Measurements from ENCODE around the gene SAT2. TPM values are rescaled to one million over a fixed set of nuclear protein-coding genes. Genes with fewer than 3 reads are reported as not detected.

Gene SAT2
- polyA plus RNA-seq, 1 donor (not counting 4 experiments of a cell fraction or from before 2014, with no cell fraction given) = 23.5 TPM

DNA sequence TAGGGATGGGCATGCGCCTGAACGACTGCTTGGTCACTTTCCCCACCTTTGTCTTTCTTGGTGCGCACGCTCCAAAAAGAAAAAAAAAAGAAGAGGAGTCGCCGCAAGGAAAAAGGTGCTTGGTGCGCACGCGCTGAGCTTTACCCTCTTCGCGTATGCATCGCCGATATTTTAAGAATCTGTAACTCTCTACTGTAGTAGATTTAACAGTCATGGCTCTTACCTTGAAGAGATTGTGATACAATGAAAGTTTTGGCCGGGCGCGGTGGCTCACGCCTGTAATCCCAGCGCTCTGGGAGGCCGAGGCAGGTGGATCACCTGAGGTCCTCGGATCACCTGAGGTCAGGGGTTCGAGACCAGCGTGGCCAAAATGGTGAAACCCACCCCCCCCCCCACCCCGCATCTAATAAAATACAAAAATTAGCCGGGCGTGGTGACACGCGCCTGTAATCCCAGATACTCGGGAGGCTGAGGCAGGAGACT lies 12.3 kb downstream of the SAT2 start:
- dilution Hi-C loops (cut with MboI; ENCODE audit: extremely low pct_ligation_motif_present, low sequenced_read_pairs) = no loop called here
- H3K9ac ChIP-seq (ENCODE audit: control insufficient read depth, extremely low read depth, insufficient read depth, low read length) = peak overlapping the region; percentile 61
- peak; percentile 36 for FAIRE-seq

DNA sequence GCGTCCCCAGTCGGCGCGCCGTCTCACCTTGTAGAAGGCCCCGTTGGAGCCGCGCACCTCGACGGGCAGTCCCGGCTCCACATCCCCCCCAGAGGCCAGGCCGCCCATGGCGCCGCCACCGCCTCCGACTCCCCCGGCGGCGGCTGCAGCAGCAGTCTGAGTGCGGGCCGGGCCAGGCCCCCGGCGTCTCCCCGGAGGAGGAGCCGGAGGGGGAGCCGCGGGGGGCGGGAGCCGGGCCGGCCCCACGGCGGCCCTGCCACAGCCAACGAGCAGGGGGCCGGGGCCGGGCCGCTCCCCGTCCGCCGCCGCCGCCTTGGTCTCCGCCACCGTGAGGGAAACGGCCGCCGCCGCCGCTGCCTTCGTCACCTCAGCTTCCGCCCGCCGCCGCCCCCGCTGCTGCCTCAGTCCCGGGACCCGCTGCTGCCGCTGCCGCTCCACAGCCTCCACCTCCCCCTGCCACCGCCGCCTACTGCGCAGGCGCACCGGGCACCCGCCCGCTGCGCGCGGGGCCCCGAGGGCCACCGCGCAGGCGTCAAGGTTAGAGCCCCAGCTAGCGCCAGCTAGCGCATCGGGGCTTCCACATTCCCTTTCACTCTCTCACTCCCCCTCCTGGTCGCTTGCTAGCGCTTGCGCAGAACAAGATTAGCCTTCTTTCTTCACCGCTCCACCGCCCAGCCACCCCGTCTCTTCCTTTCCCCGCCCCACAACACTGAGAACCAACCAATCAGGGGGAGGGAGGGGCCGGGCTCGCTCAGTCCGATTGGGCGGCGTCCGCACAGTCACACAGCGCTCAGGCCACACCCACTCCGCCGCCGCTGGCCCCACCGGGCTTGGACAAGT lies 13.0 kb downstream of the SAT2 start, which contains the start of gene FXR2:
Gene FXR2, minus strand, starts transcription at position 473 of the 840 bp plus-strand sequence. Its CDS starts 365 bp downstream, at position 108.
- H3K9ac ChIP-seq (ENCODE audit: control insufficient read depth, extremely low read depth, insufficient read depth, low read length) = peak within 1 kb of the TSS; percentile 87
- TF ChIP-seq, protein P1, sequence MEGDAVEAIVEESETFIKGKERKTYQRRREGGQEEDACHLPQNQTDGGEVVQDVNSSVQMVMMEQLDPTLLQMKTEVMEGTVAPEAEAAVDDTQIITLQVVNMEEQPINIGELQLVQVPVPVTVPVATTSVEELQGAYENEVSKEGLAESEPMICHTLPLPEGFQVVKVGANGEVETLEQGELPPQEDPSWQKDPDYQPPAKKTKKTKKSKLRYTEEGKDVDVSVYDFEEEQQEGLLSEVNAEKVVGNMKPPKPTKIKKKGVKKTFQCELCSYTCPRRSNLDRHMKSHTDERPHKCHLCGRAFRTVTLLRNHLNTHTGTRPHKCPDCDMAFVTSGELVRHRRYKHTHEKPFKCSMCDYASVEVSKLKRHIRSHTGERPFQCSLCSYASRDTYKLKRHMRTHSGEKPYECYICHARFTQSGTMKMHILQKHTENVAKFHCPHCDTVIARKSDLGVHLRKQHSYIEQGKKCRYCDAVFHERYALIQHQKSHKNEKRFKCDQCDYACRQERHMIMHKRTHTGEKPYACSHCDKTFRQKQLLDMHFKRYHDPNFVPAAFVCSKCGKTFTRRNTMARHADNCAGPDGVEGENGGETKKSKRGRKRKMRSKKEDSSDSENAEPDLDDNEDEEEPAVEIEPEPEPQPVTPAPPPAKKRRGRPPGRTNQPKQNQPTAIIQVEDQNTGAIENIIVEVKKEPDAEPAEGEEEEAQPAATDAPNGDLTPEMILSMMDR (optimal IDR thresholded peaks at IDR 0.05 in 1 of 3, IDR thresholded peaks at IDR 0.05 in 1 of 3, conservative IDR thresholded peaks at IDR 0.05 in 1 of 3; ENCODE audit: extremely low read depth in 1 of 3, insufficient read depth in 2 of 3, low read length in 3 of 3) = peak; percentile 49 to 79 (median 61)
- TF ChIP-seq EZH2 (IDR thresholded peaks at IDR 0.05; ENCODE audit: low read length) = no peak
- FAIRE-seq = no peak

More for the DNA sequence above, 12.3 kb downstream of the SAT2 start:
- H4K20me1 ChIP-seq (ENCODE audit: control insufficient read depth, extremely low read depth, insufficient read depth, low read length) = peaks cover 3% of the 10 kb centered on the region
- no peak for DNase-seq (ENCODE audit: low read depth, low spot score)
- H3K4me1 ChIP-seq (ENCODE audit: control insufficient read depth, extremely low read depth, insufficient read depth, low read length) = peaks cover 20% of the 10 kb centered on the region
- no peaks in the 10 kb centered on the region for H3K9me1 ChIP-seq (ENCODE audit: control insufficient read depth, extremely low read depth, insufficient read depth, low read length)
- H2AFZ ChIP-seq (ENCODE audit: control insufficient read depth, low read length) = peak overlapping the region; percentile 83
- H3K4me3 ChIP-seq (ENCODE audit: control insufficient read depth in 2 of 3, extremely low read depth in 1 of 3, insufficient read depth in 2 of 3, low read depth in 1 of 3, low read length in 3 of 3) = peak overlapping the region in 2 of 3 experiments; percentile 25 to 65
- peak overlapping the region; percentile 40 for H3K27ac ChIP-seq (ENCODE audit: control insufficient read depth, insufficient read depth, low read length)
- TF ChIP-seq EZH2 (IDR thresholded peaks at IDR 0.05; ENCODE audit: low read length) = no peak
- TF ChIP-seq, protein P1 (optimal IDR thresholded peaks at IDR 0.05 in 1 of 3, IDR thresholded peaks at IDR 0.05 in 1 of 3, conservative IDR thresholded peaks at IDR 0.05 in 1 of 3; ENCODE audit: extremely low read depth in 1 of 3, insufficient read depth in 2 of 3, low read length in 3 of 3) = no peak
- H3K36me3 ChIP-seq (ENCODE audit: control insufficient read depth in 2 of 2, extremely low read depth in 1 of 2, insufficient read depth in 2 of 2, low read length in 2 of 2) = peaks cover 0 to 5% of the 10 kb centered on the region in 2 experiments
- no peaks in the 10 kb centered on the region for H3K9me3 ChIP-seq (ENCODE audit: control insufficient read depth, low read depth, low read length)
- no peaks in the 10 kb centered on the region for H3K27me3 ChIP-seq (ENCODE audit: control insufficient read depth, extremely low read depth, insufficient read depth, low read length)
- H3K4me2 ChIP-seq (ENCODE audit: control insufficient read depth, extremely low read depth, insufficient read depth, low read depth, low read length) = peak overlapping the region; percentile 58
- H3K79me2 ChIP-seq (ENCODE audit: control insufficient read depth, insufficient read depth, low read length) = peaks cover 41% of the 10 kb centered on the region

More for the DNA sequence above, 13.0 kb downstream of the SAT2 start, which contains the start of gene FXR2:
- no peaks in the 10 kb centered on the region for H3K27me3 ChIP-seq (ENCODE audit: control insufficient read depth, extremely low read depth, insufficient read depth, low read length)
- H3K4me3 ChIP-seq (ENCODE audit: control insufficient read depth in 2 of 3, extremely low read depth in 1 of 3, insufficient read depth in 2 of 3, low read depth in 1 of 3, low read length in 3 of 3) = peak within 1 kb of the TSS; percentile 61 to 88 (median 81)
- H4K20me1 ChIP-seq (ENCODE audit: control insufficient read depth, extremely low read depth, insufficient read depth, low read length) = peaks cover 3% of the 10 kb centered on the region
- no peaks in the 10 kb centered on the region for H3K9me3 ChIP-seq (ENCODE audit: control insufficient read depth, low read depth, low read length)
- peak within 1 kb of the TSS; percentile 83 for H2AFZ ChIP-seq (ENCODE audit: control insufficient read depth, low read length)
- H3K4me2 ChIP-seq (ENCODE audit: control insufficient read depth, extremely low read depth, insufficient read depth, low read depth, low read length) = peak within 1 kb of the TSS; percentile 99
- dilution Hi-C loops (cut with MboI; ENCODE audit: extremely low pct_ligation_motif_present, low sequenced_read_pairs) = no loop called here
- H3K36me3 ChIP-seq (ENCODE audit: control insufficient read depth in 2 of 2, extremely low read depth in 1 of 2, insufficient read depth in 2 of 2, low read length in 2 of 2) = peaks cover 0 to 9% of the 10 kb centered on the region in 2 experiments
- peak within 1 kb of the TSS; percentile 87 for H3K27ac ChIP-seq (ENCODE audit: control insufficient read depth, insufficient read depth, low read length)
- no peaks in the 10 kb centered on the region for H3K9me1 ChIP-seq (ENCODE audit: control insufficient read depth, extremely low read depth, insufficient read depth, low read length)
- H3K79me2 ChIP-seq (ENCODE audit: control insufficient read depth, insufficient read depth, low read length) = peaks cover 46% of the 10 kb centered on the region
- DNase-seq (ENCODE audit: low read depth, low spot score) = peak; percentile 99
- H3K4me1 ChIP-seq (ENCODE audit: control insufficient read depth, extremely low read depth, insufficient read depth, low read length) = peaks cover 20% of the 10 kb centered on the region

All from keratinocyte (primary cell).